HK-2 (cell line): ENCODE measurements around the gene PLA2G5.
A peak's percentile ranks its signal among the peaks of the same experiment; 100 is the strongest.

Experiments used
- DNase-seq: peaks from one replicate; pipeline ENCODE4 v3.0.0-alpha.2; 2018; ENCODE audit not compliant: unreplicated experiment

PLA2G5 gene

DNA sequence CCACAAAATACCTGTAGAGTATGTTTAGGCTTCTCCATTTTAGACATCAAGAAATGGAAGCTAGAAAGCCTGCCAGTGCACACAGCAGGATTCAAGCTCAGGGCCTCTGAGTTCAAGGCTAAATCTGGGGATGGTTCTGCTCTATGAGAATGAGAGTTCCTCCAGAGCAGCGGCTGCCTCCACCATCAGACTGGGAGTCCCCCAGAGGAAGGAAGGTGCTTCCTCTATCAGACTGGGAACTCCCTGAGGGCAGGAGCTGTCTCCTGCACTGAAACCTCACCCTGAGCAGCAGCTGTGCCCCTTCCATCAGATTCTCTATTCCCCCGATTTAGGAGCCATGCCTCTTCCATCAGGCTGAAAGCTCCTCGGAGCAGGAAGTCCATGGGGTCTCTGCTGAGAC lies 20.1 kb downstream of the PLA2G5 start:
- DNase-seq, result no peak

DNA sequence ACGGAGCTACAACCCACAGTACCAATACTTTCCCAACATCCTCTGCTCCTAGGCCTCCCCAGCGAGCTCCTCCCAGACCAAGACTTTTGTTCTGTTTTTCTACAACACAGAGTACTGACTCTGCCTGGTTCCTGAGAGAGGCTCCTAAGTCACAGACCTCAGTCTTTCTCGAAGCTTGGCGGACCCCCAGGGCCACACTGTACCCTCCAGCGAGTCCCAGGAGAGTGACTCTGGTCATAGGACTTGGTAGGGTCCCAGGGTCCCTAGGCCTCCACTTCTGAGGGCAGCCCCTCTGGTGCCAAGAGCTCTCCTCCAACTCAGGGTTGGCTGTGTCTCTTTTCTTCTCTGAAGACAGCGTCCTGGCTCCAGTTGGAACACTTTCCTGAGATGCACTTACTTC lies 20.6 kb downstream of the PLA2G5 start:
- no peak for DNase-seq

DNA sequence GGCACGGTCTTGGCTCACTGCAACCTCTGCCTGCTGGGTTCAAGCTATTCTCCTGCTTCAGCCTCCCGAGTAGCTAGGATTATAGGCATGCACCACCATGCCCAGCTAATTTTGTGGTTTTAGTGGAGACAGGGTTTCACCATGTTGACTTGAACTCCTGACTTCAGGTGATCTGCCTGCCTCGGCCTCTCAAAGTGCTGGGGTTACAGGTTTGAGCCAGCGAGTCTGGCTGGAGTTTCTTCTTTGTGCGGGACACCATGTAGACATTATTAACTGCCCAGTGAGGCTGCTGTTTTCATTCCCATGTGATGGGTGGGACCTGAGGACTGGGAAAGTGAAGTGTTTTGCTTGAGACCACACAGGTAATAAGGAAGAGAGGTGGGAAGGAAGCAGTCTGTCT lies 23.3 kb downstream of the PLA2G5 start:
- DNase-seq, result no peak

DNA sequence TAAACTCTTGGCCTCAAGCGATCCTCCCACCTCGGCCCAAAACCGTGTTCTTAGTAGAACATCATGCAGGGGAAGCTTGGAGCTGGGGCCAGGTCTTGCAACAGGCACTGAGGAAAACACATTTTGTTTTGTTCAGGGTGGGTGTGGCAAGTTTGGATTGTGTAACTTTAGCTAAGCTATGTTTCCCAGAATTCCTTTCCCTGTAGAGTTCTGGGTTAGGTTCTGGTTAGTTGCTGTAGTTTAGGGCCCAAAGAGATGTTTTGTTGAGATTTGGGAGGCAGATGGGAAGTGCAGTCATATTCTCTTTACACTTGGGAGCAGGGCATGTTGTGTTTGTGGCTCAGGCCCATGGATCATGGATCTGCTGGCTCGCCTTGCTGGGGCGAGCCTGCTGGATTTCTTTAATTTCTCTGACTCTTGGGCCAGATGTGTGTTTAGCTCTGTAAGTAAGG lies 24.0 kb downstream of the PLA2G5 start:
- DNase-seq, result no peak

DNA sequence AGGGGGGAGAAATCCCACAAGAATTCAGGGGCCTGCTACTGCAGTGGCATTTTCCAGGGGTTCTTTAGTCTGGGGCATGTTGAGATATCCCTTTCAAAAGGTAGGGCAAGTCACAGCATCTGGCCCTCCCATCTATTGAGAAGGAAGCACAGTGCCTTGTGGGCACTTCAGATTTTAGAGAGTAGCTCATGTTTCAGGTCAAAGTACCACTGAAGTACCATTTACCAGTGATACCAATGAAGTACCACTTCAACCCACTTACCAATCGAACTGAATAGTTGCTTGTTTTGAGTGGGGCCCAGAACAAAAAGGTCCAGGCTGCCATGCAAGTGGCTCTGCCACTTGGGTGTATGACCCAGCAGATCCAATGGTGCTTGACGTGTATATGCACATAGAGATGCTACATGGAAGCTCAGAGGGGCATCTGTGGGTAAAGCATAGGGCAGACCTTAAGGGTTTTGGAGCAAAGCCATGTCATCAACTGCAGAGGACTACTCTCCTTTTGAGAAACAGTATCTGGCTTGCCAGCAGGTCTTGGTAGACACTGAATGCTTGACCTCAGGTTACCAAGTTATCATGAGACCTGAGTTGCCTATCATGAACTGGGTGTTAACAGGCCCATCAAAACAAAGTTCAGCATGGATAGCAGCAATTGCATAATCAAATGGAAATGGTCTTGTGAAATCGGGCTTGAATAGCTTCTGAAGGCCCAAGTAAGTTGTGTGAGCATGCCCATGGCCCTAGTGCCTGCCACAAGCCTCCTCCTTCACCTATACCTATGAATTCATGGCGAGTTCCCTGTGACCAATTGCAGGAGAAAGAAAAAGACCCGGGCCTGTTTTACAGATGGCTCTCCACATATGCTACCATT lies 25.8 kb downstream of the PLA2G5 start:
- no peak for DNase-seq

DNA sequence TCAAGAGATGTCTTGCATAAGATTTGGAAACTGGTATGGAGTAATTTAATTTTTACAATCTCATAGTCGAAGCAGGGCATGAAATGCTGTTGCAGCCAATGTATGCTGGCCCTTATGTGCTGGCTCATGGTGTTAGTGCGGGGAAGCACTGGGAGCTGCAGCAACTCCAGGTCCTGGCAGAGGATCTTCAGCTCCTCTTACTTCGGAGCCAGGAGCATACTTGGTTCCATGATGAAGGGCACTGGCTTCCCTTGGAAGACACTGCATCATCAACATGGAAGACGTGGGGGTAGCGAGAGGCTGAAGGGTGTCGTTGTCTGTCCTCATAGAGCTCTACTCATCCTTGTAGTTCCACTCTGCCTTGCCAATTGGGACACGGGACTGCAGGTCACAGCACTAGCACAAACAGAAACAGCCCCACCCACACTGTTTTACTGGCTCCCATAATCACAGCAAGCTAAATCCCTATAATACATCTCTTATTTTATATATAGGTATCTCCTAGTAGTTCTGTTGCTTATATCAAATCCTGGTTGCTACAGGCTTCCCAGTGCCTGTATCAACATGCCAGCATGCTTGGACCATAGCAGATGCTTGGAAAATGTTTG lies 26.9 kb downstream of the PLA2G5 start:
- DNase-seq, result no peak

DNA sequence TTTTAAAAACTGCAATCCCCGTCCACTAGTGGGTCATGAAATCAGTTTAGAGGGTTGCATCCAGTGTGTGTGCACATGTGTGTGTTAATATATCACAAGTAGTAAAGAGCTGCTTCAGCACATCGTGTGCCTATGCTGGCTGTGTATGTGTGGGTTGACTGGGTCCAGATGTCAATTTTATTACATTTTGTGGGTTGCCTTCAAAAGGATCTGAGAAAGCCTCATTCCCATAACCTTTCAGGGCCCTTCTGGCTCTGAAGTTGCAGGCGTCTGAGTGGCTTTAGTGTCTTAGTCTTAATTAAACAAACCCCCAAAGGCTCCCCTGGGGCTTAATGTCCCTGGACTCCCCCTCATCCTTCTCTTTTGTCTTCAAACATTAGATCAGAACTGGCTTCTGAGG lies 29.5 kb downstream of the PLA2G5 start:
- DNase-seq, result no peak

DNA sequence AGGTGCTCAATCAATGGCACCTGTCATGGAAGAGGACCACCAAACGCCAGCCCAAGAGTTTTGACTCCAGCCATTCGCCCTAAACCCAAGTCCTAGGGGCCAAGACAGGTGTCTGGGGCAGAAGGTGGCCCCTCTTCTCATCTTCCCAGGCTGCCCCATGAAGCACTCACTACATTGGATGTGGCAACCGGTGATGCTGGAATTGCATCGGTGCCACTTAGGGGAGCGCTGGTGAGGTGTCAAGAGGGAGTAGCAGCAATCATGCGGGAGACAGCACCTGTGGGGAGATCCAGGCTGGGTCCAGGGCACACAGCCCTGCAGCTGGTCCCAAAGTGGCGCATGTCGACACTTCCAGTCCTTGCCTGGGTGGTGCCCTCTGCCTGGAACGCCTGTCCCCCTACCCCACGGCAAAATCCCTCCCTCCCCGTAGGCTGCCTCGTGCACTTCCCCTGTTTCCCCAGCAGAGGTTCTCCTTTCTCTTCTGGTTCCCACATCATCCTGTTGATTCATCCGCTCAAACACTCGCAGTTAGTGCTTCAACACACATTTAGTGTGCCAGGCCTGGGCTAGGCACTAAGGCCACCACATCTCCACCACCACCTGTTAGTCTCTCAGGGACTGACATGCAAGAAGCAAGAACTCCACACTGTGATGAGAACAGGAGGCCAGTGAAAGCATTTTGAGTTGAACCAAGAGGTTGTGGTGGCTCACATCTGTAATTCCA lies 30.8 kb downstream of the PLA2G5 start:
- DNase-seq, result peak; percentile 16

DNA sequence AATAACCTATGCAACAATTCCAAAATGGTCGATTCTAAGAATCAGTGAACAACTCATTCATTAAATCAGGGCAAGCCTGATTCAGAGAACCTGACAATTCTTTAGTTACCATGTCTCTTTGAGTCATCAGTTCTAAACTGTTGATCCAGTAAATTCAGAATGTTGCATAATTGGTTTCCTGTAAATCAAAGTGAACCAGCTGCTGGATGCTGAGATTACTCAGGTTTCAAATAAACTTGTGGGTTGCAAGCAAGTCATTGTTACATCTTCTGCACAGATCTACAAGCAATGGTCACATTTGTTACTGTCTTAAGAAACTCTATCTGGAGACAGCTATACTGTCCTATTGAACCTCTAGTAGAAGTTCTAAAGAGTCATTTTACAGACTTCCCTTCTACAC lies 32.9 kb downstream of the PLA2G5 start:
- no peak for DNase-seq

DNA sequence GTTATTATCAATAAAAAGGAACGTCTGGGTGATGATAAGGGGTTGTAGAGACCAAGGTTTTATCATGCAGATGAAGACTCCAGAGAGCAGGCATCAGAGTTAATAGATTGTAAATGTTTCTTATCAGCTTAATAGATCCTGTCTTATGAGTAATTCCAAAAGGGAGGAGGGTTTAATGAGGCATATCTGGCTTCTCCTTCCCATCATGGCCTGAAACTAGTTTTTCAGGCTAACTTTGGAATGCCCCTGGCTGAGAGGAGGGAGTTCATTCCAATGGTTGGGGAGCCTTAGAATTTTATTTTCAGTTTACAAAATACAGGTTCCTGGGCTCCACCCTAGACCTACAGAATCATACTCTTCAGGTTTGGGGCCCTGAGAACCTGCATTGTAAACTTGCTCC lies 35.9 kb downstream of the PLA2G5 start:
- no peak for DNase-seq

DNA sequence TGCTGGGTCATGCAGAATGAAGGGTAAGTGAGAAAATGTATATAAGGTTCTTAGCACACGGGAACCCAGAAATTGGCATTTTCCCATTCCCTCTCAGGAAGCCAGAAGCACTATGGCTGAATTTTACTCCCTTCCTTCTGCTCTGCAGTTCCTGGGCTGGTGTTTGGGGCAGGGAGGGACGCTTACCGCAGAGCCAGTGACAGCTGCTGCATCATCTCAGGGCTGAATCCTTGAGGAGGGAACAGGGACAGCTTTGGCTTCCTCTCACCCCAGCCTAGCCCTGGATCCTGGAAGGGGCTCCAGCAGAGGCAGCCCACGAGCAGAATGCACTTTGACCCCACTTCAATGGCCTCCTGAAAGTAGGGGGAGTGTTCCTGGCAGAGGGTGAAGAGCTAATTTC lies 37.4 kb downstream of the PLA2G5 start:
- no peak for DNase-seq

DNA sequence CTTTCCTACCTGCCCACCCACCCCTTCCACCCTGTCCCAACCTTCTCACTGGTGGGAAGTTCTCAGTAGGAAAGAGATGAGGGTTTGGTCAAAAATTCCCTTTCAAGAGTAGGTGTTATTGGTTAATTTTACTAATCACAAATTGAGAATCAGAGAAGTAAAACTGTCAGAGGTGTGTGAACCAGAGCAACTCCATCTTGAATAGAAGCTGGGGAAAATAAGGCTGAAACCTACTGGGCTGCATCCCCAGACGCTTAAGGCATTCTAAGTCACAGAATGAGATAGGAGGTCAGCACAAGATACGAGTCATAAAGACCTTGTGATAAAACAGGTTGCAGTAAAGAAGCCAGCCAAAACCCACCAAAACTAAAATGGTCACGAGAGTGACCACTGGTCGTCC lies 37.8 kb downstream of the PLA2G5 start:
- DNase-seq, result no peak

DNA sequence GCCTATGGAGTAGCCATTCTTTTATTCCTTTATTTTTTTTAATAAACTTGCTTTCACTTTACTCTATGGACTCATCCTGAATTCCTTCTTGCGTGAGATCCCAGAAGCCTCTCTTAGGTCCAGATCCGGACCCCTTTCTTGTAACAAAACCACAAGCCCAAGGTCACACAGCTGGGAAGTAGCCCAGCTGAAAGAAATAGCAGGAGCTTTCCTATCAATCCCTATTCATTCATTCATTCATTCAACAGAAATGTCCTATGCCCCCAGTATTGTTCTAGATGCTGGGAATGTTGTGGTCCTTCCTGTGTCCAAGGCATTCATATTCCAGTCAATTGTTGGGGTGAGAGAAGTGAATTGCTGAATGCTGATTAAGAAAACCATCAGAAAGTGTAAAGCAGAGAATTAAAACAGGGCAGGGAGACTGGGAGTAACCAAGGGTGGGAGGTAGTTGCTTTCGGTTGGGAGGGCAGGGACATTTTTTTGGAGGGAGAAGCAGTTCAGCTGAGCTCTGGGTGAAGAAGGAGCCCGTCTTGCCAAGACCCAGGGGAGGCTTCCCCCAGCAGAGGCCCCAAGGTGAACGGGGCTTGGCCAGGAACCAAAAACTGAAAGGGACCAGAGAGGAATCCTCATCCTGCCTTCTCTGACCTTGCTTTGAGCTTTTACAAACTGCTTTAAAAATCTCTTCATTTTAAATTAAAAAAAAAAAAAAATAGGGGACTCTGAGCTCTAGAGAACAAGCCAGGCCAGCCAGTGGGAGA lies 38.6 kb downstream of the PLA2G5 start:
- no peak for DNase-seq

DNA sequence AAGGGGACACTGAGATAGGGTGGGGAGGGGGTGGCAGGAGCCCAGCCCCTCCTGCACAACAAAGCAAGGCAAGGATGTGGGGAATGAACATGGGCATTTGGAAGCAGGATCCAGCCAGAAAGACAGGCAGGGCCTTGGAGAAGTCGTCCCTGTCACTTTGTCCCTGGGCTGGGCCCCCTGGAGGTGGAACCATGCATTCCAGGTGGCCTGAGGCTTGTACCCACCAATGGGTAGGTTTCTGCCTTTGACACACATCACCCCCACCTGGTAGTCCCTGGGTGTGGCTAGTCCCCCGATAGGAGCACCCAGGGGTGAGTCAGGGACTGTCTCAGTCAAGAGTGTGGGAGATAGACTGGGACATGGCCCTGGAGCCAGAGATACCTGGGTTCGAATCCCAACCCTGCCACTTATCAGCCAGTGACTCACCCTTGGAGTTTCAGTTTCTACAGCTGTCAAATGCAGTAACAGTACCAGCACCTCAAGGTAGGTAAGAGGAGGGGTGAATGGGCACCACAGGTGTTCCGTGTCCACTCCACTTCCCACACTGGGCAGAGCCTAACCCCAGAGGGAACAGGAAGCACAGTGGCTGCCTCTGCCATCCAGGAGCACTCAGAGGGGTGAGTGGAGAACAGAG lies 39.3 kb downstream of the PLA2G5 start:
- DNase-seq, result no peak

DNA sequence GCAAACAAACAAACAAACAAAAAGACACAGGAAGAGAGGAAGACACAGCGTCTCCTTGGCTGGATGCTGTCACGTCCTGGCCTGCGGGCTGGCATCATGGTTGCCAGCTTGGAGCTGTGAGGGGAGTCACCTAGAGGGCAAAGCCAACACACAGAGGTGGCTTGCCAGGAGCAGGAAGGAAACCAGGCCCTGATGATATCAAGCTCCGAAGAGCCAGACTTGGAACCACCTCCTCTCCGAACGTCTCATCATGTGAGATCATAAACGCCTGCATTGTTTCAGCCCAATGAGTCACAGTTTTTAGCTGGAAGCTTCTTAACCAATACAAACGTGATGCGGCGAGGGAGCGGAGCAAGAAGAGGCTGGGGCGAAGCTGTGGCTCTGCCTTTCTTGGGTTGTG lies 40.7 kb downstream of the PLA2G5 start:
- no peak for DNase-seq

DNA sequence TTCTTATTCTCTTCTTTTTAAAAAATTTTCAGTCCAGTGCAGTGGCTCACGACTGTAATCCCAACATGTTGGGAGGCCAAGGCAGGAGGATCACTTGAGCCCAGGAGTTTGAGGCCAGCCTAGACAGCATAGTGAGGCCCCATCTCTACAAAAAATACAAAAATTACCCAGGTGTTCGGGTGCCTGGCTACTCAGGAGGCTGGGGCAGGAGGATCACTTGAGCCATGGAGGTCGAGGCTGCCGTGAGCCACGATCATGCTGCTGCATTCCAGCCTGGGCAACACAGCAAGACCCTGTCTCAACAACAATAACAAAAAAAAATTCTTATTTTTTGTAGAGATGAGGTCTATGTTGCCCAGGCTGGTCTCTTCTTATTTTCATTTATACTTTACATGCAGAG lies 41.5 kb downstream of the PLA2G5 start:
- no peak for DNase-seq

DNA sequence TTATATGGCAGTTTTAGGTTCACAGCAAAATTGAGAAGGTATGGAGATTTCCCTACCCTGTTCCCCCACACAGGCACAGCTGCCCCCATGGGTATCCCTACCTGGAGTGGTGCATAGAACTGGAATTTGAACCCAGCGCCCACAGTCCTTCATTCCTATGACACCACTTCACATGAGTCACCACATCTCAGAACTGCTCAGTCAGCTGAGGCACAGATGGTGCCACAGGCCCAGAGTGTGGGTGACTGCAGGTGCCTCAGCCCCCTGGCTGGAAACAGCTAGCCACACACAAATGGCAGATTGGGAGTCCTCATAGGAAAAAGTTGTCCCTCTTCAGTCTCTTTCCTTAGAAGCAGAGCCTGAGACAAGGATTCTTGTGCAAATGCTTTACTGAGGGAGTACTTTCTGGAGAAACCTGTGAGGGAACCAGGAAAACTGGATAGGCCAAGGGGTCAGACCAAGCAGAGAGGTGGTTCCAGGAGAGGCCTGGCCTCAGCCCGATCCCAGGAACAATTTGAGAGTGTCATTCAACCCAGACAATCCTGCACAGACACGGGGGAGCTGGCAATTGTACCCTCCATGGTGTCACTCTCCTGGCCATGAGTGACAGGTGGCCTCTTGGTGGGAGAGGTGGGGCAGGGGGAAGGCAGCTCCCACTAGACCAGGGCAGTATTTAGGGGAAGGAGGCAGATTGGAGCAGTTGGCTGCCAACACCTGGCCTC lies 42.4 kb downstream of the PLA2G5 start:
- DNase-seq, result no peak

DNA sequence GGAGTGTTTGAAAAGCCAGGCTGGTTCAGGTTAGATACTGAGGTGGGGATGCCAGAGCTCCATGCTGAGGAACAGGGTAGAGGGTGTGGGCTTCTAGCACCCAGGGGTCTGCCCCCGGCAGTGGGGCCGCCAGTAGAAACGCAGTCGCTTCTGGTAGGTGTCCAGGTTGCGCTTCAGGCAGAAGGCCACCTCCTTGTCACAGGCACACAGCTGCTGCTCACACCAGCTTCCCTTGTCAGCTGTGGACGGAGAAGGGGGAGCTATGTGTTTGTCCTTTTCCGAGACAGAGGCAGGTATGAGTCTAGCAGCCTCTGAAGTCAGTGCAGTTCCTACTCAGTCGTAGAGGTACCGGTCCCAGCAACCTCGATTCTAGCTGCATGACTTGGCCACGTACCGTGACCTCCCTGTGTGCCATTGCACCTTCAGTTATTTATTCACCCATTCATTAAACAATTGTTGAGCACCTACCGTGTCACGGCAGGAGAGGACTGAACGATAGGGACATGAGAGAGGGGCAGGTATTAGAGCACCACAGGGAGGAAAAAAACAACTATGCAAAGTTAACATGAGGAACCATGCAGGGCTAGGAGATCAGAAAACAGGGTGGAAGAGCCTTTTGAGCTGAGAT lies 44.1 kb downstream of the PLA2G5 start:
- DNase-seq, result no peak

DNA sequence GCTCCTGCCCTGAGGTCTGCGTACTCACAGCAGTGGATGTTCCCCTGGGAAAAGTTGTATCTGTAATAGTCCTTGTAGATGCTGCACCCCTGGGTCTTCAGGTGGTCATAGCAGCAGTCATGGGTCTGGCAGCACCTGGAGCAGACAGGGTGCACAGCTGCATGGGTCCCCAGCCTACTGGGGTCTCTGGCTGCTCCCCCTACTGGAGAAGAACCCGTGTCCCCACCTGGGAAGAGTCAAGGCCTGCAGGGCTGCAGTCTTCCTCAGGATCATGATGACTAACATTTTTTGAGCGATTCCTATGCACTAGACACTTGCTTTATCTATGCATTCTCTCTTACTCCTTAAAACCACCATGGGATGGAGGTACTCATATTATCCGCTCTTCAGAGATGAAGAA lies 45.5 kb downstream of the PLA2G5 start:
- DNase-seq, result no peak

DNA sequence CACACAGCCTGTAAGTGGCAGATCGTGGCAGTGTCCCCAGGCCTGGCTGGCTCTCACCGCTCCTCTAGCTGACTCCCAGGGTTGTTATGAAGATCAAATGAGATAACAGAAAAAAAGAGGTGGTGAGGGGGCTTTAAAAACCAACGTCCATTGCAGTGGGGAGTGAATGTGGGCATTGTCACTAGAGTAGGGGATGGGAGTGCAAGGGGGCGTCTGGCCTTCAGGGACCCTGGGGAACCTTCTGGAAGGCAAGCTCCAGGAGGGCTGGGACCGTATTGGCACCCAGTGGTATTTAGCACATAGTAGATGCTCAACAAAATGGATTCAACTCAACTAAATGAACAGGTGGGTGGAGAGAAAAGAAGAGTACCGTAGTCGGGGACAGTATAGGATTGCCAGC lies 45.9 kb downstream of the PLA2G5 start:
- DNase-seq, result no peak

DNA sequence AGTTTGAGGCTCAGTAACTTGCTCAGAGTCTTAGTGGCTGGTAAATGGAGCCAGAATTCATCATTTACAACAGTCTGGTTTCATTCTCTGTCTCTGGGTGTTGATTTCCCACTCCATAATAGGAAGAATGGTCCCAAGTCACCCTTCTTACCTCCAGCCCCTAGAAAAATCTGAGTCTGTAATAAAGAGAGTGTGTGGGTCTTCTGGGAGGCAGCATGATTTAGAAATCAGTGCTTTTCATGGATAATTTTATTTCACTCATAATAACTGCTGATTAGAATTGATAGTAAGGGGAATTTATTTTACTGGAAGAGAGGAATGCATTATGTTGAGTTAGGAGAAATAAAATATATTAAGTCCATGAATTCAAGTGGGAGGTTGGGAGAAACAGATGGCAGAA lies 47.2 kb downstream of the PLA2G5 start:
- no peak for DNase-seq
